Karpas-422 (cell line): ENCODE measurements around the gene CDNF. TPM values are rescaled to one million over a fixed set of nuclear protein-coding genes. Genes with fewer than 3 reads are reported as not detected.

Source experiments
- DNase-seq: peaks from one replicate; pipeline ENCODE4 v3.0.0-alpha.2; 2015
- H2AFZ ChIP-seq: fragments of 200-600 bp; sonication (generic); 2 replicates; pipeline ENCODE4 v1.6.1; 2014; ENCODE audit warnings: antibody characterized with exemption, low read length, mixed read lengths
- H3K27ac ChIP-seq: fragments of 200-600 bp; sonication (generic); 2 replicates; pipeline ENCODE4 v1.5.1; 2014; ENCODE audit warnings: mild to moderate bottlenecking, low read length, moderate library complexity
- H3K27me3 ChIP-seq: fragments of 200-600 bp; sonication (generic); 2 replicates; pipeline ENCODE4 v1.6.1; 2014; ENCODE audit warnings: low read length, mixed read lengths
- H3K36me3 ChIP-seq: fragments of 200-600 bp; sonication (generic); 2 replicates; pipeline ENCODE4 v1.6.1; 2014; ENCODE audit warnings: low read length, mixed read lengths; ENCODE audit not compliant: insufficient read depth
- H3K4me1 ChIP-seq: fragments of 200-600 bp; sonication (generic); 2 replicates; pipeline ENCODE4 v1.6.1; 2014; ENCODE audit warnings: mild to moderate bottlenecking, low read length, mixed read lengths
- H3K4me2 ChIP-seq: fragments of 200-600 bp; sonication (generic); 2 replicates; pipeline ENCODE4 v1.6.1; 2014; ENCODE audit warnings: low read length, low read depth, mild to moderate bottlenecking; ENCODE audit not compliant: poor library complexity, severe bottlenecking
- H3K4me3 ChIP-seq: fragments of 200-600 bp; sonication (generic); 2 replicates; pipeline ENCODE4 v1.5.1; 2014; ENCODE audit warnings: mild to moderate bottlenecking, antibody characterized with exemption, low read length, mixed read lengths
- H3K79me2 ChIP-seq: fragments of 200-600 bp; sonication (generic); 2 replicates; pipeline ENCODE4 v1.6.1; 2014; ENCODE audit warnings: mild to moderate bottlenecking, low read length, mixed read lengths
- H3K9ac ChIP-seq: fragments of 200-600 bp; sonication (generic); 2 replicates; pipeline ENCODE4 v1.6.0; 2014; ENCODE audit warnings: low read length
- H3K9me2 ChIP-seq: fragments of 200-600 bp; sonication (generic), shearing (Covaris generic); replicated peaks from 2 replicates; pipeline ENCODE4 v1.6.0; 2014; ENCODE audit warnings: mild to moderate bottlenecking, low read length, moderate library complexity; ENCODE audit not compliant: insufficient read depth
- H3K9me3 ChIP-seq: fragments of 300-700, 200-600 bp; sonication (generic); 2 replicates; pipeline ENCODE4 v1.6.1; 2014; ENCODE audit warnings: low read length, mixed read lengths
- H4K20me1 ChIP-seq: fragments of 200-600 bp; sonication (generic); 2 replicates; pipeline ENCODE4 v1.6.1; 2014; ENCODE audit warnings: mild to moderate bottlenecking, antibody characterized with exemption, low read length, low read depth; ENCODE audit not compliant: insufficient read depth
- total RNA-seq: library from RNA; depleted of rRNA; stranded (reverse); fragments of >200 nt; shearing (Covaris generic); gene quantifications from 2 replicates; pipeline ENCODE4 v1.2.3, GENCODE V29; 2014; ENCODE audit warnings: low replicate concordance

The CDNF gene
- total RNA-seq, 1 experiment from 2014 or later = 1.2 TPM

DNA sequence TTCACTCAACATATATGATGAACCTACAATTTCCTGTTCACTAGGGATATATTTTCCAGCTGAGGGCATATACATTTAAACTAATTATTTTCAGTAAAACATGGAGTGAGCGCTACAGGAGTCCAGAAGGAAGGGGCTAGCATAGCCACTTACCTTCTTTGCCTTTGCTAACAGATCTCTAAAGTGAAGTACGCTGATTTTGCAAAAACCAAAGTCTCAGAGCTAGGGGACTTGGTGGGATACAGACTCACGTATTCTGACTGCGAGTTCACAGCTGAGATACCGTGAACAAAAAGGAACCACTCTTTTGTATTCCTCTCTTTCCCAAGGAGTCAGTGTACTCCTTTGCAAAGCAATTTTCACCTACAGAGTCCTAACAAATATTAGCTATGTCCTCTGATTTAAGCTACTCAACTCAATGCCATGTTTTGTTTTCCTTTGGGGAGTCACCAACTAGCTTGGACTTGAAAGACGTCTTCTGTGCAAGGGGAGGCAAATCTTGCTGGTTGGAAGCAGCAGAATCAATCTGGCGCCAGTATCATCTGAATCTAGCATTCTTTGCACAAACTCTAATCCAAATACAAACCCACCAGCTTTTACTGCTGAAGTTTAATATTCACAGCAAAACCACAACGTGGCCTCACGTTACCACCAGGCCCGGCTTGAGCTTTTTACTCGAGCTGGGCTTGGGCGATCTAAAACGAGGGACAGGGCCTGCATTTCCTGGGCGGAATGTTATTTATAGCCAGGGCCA lies 657 bp downstream of the CDNF start:
- no peak overlapping the region for H3K27ac ChIP-seq
- peak overlapping the region; percentile 75 for H3K9ac ChIP-seq
- peak overlapping the region; percentile 42; the same call in 1 of the 2 replicates for H2AFZ ChIP-seq
- peak overlapping the region; percentile 99 for H3K4me3 ChIP-seq
- peak overlapping the region; percentile 64 for H3K4me2 ChIP-seq
- H3K79me2 ChIP-seq = peaks cover 40% of the 10 kb centered on the region
- no peaks in the 10 kb centered on the region for H3K27me3 ChIP-seq
- no peaks in the 10 kb centered on the region for H3K9me3 ChIP-seq
- DNase-seq = no peak
- H3K4me1 ChIP-seq = peaks cover 17% of the 10 kb centered on the region
- peaks cover 6% of the 10 kb centered on the region; the same call in 1 of the 2 replicates for H4K20me1 ChIP-seq
- no peaks in the 10 kb centered on the region for H3K9me2 ChIP-seq
- H3K36me3 ChIP-seq = peaks cover 22% of the 10 kb centered on the region; the same call in 1 of the 2 replicates

DNA sequence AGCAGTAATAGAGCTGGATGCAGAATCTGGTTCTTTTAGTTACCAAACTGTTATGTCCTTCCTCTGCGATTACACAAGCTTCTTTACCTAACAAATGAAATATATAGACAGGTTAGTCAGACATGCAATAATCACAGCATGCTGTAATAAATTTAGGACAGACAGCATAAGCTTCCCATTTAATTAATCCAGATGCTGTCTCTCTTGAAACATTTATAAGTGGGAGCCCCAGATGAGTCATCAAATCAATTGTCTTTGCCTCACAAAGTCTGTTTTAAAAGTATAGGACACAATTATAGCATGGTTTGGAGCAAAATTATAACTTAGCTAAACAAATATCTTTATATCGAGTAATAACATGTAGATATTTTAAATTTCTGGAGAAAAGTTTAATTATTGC lies 1.6 kb downstream of the CDNF start:
- H3K27ac ChIP-seq = no peak overlapping the region
- peaks cover 6% of the 10 kb centered on the region; the same call in 1 of the 2 replicates for H4K20me1 ChIP-seq
- H3K4me1 ChIP-seq = peaks cover 17% of the 10 kb centered on the region
- H3K4me3 ChIP-seq = no peak overlapping the region
- H3K4me2 ChIP-seq = no peak overlapping the region
- no peaks in the 10 kb centered on the region for H3K9me2 ChIP-seq
- no peak overlapping the region for H2AFZ ChIP-seq
- H3K36me3 ChIP-seq = peaks cover 12% of the 10 kb centered on the region; the same call in 1 of the 2 replicates
- H3K27me3 ChIP-seq = no peaks in the 10 kb centered on the region
- DNase-seq = no peak
- H3K79me2 ChIP-seq = peaks cover 30% of the 10 kb centered on the region
- H3K9ac ChIP-seq = no peak overlapping the region
- H3K9me3 ChIP-seq = no peaks in the 10 kb centered on the region

DNA sequence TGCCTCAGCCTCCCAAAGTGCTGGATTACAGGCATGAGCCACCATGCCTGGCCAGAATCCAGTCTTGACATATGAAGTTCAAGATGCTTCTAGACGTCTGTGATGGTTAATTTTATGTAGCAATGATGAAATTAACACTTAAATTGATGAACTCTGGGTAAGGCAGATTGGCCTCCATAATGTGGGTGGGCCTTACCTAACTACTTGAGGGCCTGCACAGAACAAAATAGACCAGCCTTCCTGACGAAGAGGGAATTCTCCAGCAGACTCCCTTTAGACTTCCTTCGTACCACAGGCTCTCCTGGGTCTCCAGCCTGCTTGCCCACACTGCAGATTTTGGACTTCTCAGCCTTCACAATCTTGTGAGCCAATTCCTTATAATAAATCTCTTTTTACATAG lies 4.7 kb downstream of the CDNF start:
- no peaks in the 10 kb centered on the region for H3K27me3 ChIP-seq
- no peak overlapping the region for H3K9ac ChIP-seq
- peaks cover under 1% of the 10 kb centered on the region; the same call in 1 of the 2 replicates for H3K79me2 ChIP-seq
- H3K4me1 ChIP-seq = peaks cover 7% of the 10 kb centered on the region
- H2AFZ ChIP-seq = no peak overlapping the region
- H3K9me2 ChIP-seq = no peaks in the 10 kb centered on the region
- H3K4me3 ChIP-seq = no peak overlapping the region
- H3K27ac ChIP-seq = no peak overlapping the region
- no peaks in the 10 kb centered on the region for H3K9me3 ChIP-seq
- H3K4me2 ChIP-seq = no peak overlapping the region
- no peaks in the 10 kb centered on the region for H3K36me3 ChIP-seq
- no peaks in the 10 kb centered on the region for H4K20me1 ChIP-seq
- no peak for DNase-seq

DNA sequence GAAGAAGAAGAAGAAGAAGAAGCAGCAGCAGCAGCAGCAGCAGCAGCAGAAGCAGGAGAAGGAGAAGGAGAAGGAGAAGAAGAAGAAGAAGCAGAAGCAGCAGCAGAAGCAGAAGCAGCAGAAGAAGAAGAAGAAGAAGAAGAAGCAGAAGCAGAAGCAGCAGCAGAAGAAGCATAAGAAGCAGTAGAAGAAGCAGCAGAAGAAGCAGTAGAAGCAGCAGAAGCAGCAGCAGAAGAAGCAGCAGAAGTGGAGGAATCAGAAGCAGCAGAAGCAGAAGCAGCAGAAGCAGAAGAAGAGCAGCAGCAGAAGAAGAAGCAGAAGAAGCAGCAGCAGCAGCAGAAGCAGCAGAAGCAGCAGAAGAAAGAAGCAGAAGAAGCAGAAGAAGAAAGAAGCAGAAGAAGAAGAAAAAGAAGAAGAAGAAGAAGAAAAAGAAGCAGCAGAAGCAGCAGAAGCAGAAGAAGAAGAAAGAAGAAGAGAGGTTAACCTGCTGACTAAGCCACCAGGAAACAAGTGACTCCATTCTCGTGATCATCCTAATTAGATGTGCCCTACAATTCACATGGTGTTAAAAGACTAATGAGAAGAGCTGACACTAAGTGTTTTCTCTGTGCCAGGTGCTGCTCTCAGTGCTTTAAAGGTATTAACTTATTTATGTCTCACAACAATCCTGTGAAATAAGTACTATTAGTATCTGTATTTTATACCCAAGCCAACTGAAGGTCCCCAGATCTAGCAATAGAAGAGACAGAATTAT lies 11.6 kb downstream of the CDNF start:
- Histone ChIP-seq H3K36me3 (no peaks in the 10 kb centered on the region), H3K9me2 (no peaks in the 10 kb centered on the region), H3K9ac (no peak overlapping the region), H3K9me3 (no peaks in the 10 kb centered on the region), H4K20me1 (no peaks in the 10 kb centered on the region), H3K4me3 (no peak overlapping the region), H3K27me3 (no peaks in the 10 kb centered on the region), H3K4me1 (peaks cover 4% of the 10 kb centered on the region; the same call in 1 of the 2 replicates), H3K79me2 (no peaks in the 10 kb centered on the region), H3K27ac (no peak overlapping the region), H2AFZ (no peak overlapping the region), H3K4me2 (no peak overlapping the region)
- no peak for DNase-seq

DNA sequence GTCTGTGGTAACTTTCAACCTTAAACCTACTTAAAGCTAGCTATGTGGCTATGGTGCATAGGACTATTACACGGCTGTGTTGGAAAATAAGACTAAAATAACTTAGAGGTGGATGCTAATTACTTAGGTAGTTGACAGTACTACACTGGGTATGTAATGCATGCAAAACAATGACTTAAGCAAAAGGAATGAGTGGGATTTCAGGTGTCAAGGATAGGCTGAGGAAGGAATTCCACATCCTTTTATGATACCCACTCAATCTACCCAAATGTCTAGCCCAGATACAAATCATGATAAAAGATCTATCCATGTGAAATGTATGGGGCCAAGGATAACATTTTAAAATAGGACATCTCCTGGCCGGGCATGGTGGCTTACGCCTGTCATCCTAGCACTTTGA lies 13.9 kb downstream of the CDNF start:
- no peaks in the 10 kb centered on the region for H3K27me3 ChIP-seq
- H3K4me3 ChIP-seq = no peak overlapping the region
- no peak overlapping the region for H2AFZ ChIP-seq
- H3K9me2 ChIP-seq = no peaks in the 10 kb centered on the region
- no peaks in the 10 kb centered on the region for H3K9me3 ChIP-seq
- no peak overlapping the region for H3K27ac ChIP-seq
- no peaks in the 10 kb centered on the region for H3K79me2 ChIP-seq
- no peak overlapping the region for H3K4me2 ChIP-seq
- no peak overlapping the region for H3K9ac ChIP-seq
- no peaks in the 10 kb centered on the region for H4K20me1 ChIP-seq
- peaks cover 4% of the 10 kb centered on the region; the same call in 1 of the 2 replicates for H3K4me1 ChIP-seq
- no peaks in the 10 kb centered on the region for H3K36me3 ChIP-seq
- no peak for DNase-seq

DNA sequence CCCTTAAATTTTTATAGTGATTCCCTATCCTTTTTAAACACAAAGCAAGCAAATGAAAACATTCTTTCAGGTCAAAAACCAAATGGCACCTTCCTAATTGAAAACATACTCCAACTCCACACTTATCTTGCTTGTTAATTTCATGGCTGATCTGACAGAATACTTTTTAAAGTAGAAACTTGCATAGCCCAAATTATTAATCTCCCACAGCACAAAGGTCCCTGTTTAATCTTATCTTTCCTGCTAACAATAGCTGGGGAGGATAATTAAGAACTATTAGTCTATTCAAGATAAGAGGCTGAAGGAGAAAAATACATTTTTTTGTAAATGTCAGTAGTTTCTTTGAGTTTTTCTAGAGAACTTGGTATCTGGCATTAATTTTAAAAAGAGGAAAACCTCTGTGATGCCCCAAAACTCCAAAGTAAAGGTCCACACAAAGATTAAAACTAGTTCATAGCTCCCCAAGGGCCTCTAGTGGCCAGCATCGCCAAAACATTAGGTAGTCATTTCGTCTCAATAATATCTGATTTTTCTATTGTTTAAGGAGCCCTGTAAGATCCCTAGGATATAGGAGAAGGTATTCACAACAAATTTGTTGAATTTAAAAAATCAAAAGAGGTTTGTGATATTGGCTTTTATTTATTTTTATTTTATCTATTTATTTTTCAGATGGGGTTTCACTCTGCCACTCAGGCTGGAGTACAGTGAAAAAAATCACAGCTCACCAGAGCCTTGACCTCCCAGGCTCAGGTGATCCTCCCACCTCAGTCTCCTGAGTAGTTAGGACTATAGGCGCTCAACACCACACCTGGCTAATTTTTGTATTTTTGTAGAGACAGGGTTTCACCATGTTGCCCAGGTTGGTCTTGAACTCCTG lies 14.7 kb downstream of the CDNF start:
- Histone ChIP-seq H3K4me1 (peaks cover 4% of the 10 kb centered on the region; the same call in 1 of the 2 replicates), H2AFZ (no peak overlapping the region), H3K27ac (no peak overlapping the region), H4K20me1 (no peaks in the 10 kb centered on the region), H3K36me3 (no peaks in the 10 kb centered on the region), H3K27me3 (no peaks in the 10 kb centered on the region), H3K9ac (no peak overlapping the region), H3K9me3 (no peaks in the 10 kb centered on the region), H3K4me3 (no peak overlapping the region), H3K4me2 (no peak overlapping the region), H3K79me2 (no peaks in the 10 kb centered on the region), H3K9me2 (no peaks in the 10 kb centered on the region)
- DNase-seq = peak; percentile 79

DNA sequence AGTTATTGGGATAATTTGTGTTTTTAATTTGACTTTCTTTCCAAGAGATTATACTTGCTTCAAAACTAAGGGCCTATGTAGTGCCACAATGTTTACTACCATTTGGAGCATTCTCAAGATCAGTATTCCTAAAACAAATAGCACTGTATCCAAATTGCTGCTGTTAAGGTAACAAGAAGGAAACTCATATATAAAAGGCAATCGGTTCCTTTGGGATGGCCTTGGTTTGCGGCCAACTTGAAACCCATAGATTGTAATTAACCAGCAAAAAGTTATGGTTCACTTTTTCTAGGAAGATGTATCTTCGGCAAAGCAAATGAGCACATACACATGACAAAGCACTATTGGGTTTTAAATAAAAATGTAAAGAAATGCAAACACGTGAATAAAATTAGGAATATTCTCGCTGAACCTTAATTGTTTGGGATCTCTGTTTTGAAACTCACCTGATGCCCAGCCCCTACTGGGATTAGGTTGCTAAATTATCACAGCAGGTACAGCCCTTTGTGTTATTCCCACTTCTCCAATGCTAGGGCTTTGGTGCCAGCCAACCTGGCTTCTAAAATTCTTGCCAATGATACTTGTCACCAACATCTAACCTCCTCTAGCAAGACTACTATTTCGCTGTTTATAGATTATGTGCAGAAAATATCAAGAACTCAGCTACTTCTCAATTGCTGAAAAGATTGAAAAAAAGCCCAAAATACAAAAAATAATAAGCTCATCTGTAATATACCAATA lies 16.0 kb downstream of the CDNF start:
- H3K27ac ChIP-seq = no peak overlapping the region
- peaks cover 4% of the 10 kb centered on the region; the same call in 1 of the 2 replicates for H3K4me1 ChIP-seq
- H4K20me1 ChIP-seq = no peaks in the 10 kb centered on the region
- no peak for DNase-seq
- H3K27me3 ChIP-seq = no peaks in the 10 kb centered on the region
- no peak overlapping the region for H3K4me3 ChIP-seq
- H3K9me3 ChIP-seq = no peaks in the 10 kb centered on the region
- no peaks in the 10 kb centered on the region for H3K36me3 ChIP-seq
- H3K4me2 ChIP-seq = no peak overlapping the region
- H3K9ac ChIP-seq = no peak overlapping the region
- H2AFZ ChIP-seq = no peak overlapping the region
- no peaks in the 10 kb centered on the region for H3K79me2 ChIP-seq
- no peaks in the 10 kb centered on the region for H3K9me2 ChIP-seq
